ENCODE results near the gene LCOR. TPM values are rescaled to one million over a fixed set of nuclear protein-coding genes. Genes with fewer than 3 reads are reported as not detected.

Gene LCOR
- total and polyA plus RNA-seq, 9 of the 15 experiments (the other 6 are each of a cell fraction or from before 2014, with no cell fraction given) = 3.6 to 25.2 (median 14.4) TPM

GRCh38 chr10:96832721-96833219, 672 bp downstream of the LCOR start (continued):
- TF ChIP-seq, protein P1, sequence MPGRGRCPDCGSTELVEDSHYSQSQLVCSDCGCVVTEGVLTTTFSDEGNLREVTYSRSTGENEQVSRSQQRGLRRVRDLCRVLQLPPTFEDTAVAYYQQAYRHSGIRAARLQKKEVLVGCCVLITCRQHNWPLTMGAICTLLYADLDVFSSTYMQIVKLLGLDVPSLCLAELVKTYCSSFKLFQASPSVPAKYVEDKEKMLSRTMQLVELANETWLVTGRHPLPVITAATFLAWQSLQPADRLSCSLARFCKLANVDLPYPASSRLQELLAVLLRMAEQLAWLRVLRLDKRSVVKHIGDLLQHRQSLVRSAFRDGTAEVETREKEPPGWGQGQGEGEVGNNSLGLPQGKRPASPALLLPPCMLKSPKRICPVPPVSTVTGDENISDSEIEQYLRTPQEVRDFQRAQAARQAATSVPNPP (IDR thresholded peaks at IDR 0.05; ENCODE audit: borderline replicate concordance, insufficient read depth, insufficient read length) = no peak
- TF ChIP-seq ZNF174 (CRISPR knock-in tag; IDR thresholded peaks at IDR 0.05) (no peak), NBN (IDR thresholded peaks at IDR 0.05; ENCODE audit: low read depth) (no peak), GATAD2B (IDR thresholded peaks at IDR 0.05; ENCODE audit: borderline replicate concordance) (peak; percentile 44; the same call in 1 of the 2 replicates), ZSCAN32 (CRISPR knock-in tag; IDR thresholded peaks at IDR 0.05) (no peak), HNRNPH1 (optimal IDR thresholded peaks at IDR 0.05; ENCODE audit: low read depth, low read length) (no peak), TEAD2 (tag; IDR thresholded peaks at IDR 0.05) (no peak), ZNF445 (CRISPR knock-in tag; IDR thresholded peaks at IDR 0.05; ENCODE audit: low read depth) (no peak), SRSF9 (IDR thresholded peaks at IDR 0.05; ENCODE audit: borderline replicate concordance, low read depth, low read length) (no peak), FOXJ3 (CRISPR knock-in tag; IDR thresholded peaks at IDR 0.05) (no peak), IRF2 (CRISPR knock-in tag; IDR thresholded peaks at IDR 0.05) (no peak), HDAC1 (IDR thresholded peaks at IDR 0.05) (peak in 1 of 2 experiments; percentile 51; a peak in 1 of 4 replicates), ZNF586 (CRISPR knock-in tag; conservative IDR thresholded peaks at IDR 0.05) (no peak), ESRRB (CRISPR knock-in tag; IDR thresholded peaks at IDR 0.05; ENCODE audit: borderline replicate concordance) (no peak), POLR3A (IDR thresholded peaks at IDR 0.05; ENCODE audit: borderline replicate concordance, extremely low read depth, insufficient read depth, insufficient read length) (no peak), KLF6 (CRISPR knock-in tag; IDR thresholded peaks at IDR 0.05; ENCODE audit: borderline replicate concordance) (no peak), SLC30A9 (CRISPR knock-in tag; IDR thresholded peaks at IDR 0.05) (no peak), MAZ (CRISPR knock-in tag; conservative IDR thresholded peaks at IDR 0.05 in 1 of 2, IDR thresholded peaks at IDR 0.05 in 1 of 2) (peak; percentile 19 to 94; a peak in 3 of 4 replicates)
- TF ChIP-seq, protein P2, sequence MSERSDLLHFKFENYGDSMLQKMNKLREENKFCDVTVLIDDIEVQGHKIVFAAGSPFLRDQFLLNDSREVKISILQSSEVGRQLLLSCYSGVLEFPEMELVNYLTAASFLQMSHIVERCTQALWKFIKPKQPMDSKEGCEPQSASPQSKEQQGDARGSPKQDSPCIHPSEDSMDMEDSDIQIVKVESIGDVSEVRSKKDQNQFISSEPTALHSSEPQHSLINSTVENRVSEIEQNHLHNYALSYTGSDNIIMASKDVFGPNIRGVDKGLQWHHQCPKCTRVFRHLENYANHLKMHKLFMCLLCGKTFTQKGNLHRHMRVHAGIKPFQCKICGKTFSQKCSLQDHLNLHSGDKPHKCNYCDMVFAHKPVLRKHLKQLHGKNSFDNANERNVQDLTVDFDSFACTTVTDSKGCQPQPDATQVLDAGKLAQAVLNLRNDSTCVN (CRISPR knock-in tag; IDR thresholded peaks at IDR 0.05) = no peak
- TF ChIP-seq, protein P3, sequence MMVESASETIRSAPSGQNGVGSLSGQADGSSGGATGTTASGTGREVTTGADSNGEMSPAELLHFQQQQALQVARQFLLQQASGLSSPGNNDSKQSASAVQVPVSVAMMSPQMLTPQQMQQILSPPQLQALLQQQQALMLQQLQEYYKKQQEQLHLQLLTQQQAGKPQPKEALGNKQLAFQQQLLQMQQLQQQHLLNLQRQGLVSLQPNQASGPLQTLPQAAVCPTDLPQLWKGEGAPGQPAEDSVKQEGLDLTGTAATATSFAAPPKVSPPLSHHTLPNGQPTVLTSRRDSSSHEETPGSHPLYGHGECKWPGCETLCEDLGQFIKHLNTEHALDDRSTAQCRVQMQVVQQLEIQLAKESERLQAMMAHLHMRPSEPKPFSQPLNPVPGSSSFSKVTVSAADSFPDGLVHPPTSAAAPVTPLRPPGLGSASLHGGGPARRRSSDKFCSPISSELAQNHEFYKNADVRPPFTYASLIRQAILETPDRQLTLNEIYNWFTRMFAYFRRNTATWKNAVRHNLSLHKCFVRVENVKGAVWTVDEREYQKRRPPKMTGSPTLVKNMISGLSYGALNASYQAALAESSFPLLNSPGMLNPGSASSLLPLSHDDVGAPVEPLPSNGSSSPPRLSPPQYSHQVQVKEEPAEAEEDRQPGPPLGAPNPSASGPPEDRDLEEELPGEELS (CRISPR knock-in tag; IDR thresholded peaks at IDR 0.05; ENCODE audit: borderline replicate concordance) = no peak
- TF ChIP-seq, protein P4, sequence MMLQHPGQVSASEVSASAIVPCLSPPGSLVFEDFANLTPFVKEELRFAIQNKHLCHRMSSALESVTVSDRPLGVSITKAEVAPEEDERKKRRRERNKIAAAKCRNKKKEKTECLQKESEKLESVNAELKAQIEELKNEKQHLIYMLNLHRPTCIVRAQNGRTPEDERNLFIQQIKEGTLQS (IDR thresholded peaks at IDR 0.05) = no peak
- TF ChIP-seq, protein P4 (CRISPR knock-in tag; conservative IDR thresholded peaks at IDR 0.05) = no peak
